CD14-positive monocyte (primary cell): ENCODE measurements around the gene DOCK8. TPM values are rescaled to one million over a fixed set of nuclear protein-coding genes. Genes with fewer than 3 reads are reported as not detected.

ENCODE experiments used
- DNase-seq, 3 donors: peaks; one replicate each; pipeline ENCODE4 v3.0.0-alpha.2; 2011 to 2022
- H2AFZ ChIP-seq: 2 replicates; pipeline ENCODE4 v1.6.0; 2012; ENCODE audit warnings: mild to moderate bottlenecking, low read depth, low read length, inconsistent platforms; ENCODE audit not compliant: insufficient read depth, poor library complexity, severe bottlenecking
- H3K27ac ChIP-seq, 2 donors: 1 replicate in 1 of 2; 2 replicates in 1 of 2; pipeline ENCODE4 v1.5.1; 2012 to 2013; ENCODE audit warnings: low read length in 2 of 2, control low read depth in 1 of 2, inconsistent platforms in 1 of 2, low read depth in 1 of 2, mild to moderate bottlenecking in 1 of 2
- H3K27me3 ChIP-seq, 2 donors: one replicate each; pipeline versions ENCODE4 v1.6.0 to v1.6.1; 2011 to 2013; ENCODE audit warnings: low read length in 2 of 2; ENCODE audit not compliant: control insufficient read depth in 2 of 2, insufficient read depth in 2 of 2
- H3K36me3 ChIP-seq, 2 donors: replicated peaks in 1 of 2; 1 replicate in 1 of 2; 2 replicates in 1 of 2; pipeline versions ENCODE4 v1.5.1 to v1.6.1; 2012 to 2013; ENCODE audit warnings: low read length in 2 of 2, control low read depth in 1 of 2, inconsistent platforms in 1 of 2, mild to moderate bottlenecking in 1 of 2; ENCODE audit not compliant: insufficient read depth in 2 of 2, control insufficient read depth in 1 of 2
- H3K4me1 ChIP-seq, 2 donors: 1 replicate in 1 of 2; 2 replicates in 1 of 2; pipeline versions ENCODE4 v1.5.1 to v1.6.1; 2012 to 2013; ENCODE audit warnings: low read length in 2 of 2, control low read depth in 1 of 2, inconsistent platforms in 1 of 2, mild to moderate bottlenecking in 1 of 2, moderate library complexity in 1 of 2; ENCODE audit not compliant: insufficient read depth in 2 of 2, control insufficient read depth in 1 of 2
- H3K4me2 ChIP-seq: replicated peaks from 2 replicates; pipeline ENCODE3; 2012; ENCODE audit warnings: low read length, moderate library complexity, mild to moderate bottlenecking; ENCODE audit not compliant: poor library complexity, severe bottlenecking; ENCODE audit errors: extremely low read depth
- H3K4me3 ChIP-seq, 3 experiments: fragments of 200-600 bp in 1 of 3; sonication (generic) in 1 of 3; replicated peaks in 1 of 3; 1 replicate in 2 of 3; 2 replicates in 1 of 3; pipeline ENCODE4 v1.5.1; 2011 to 2013; ENCODE audit warnings: low read length in 3 of 3, mild to moderate bottlenecking in 3 of 3, control low read depth in 2 of 3, low read depth in 2 of 3, inconsistent platforms in 1 of 3, moderate library complexity in 1 of 3
- H3K79me2 ChIP-seq: 2 replicates; pipeline ENCODE4 v1.6.0; 2012; ENCODE audit warnings: mild to moderate bottlenecking, control low read depth, inconsistent platforms, low read length, moderate library complexity; ENCODE audit not compliant: insufficient read depth
- H3K9ac ChIP-seq: 2 replicates; pipeline ENCODE4 v1.6.0; 2017; ENCODE audit warnings: low read length, mild to moderate bottlenecking; ENCODE audit not compliant: insufficient read depth, poor library complexity, severe bottlenecking
- H3K9me3 ChIP-seq, 2 donors: replicated peaks in 1 of 2; 1 replicate in 1 of 2; 2 replicates in 1 of 2; pipeline versions ENCODE4 v1.5.1 to v1.6.1; 2012 to 2013; ENCODE audit warnings: low read length in 2 of 2, control low read depth in 1 of 2; ENCODE audit not compliant: control insufficient read depth in 1 of 2, insufficient read depth in 1 of 2
- H4K20me1 ChIP-seq: 2 replicates; pipeline ENCODE4 v1.6.0; 2012; ENCODE audit warnings: mild to moderate bottlenecking, low read length, control low read depth, moderate library complexity; ENCODE audit not compliant: insufficient read depth
- H3K27ac Mint-ChIP-seq, 7 donors: one replicate each; pipeline ENCODE4 v1.8.0; 2020; ENCODE audit warnings: mild to moderate bottlenecking in 7 of 7, mixed read lengths in 7 of 7, moderate library complexity in 6 of 7, inconsistent platforms in 2 of 7
- H3K27me3 Mint-ChIP-seq, 3 donors: one replicate each; pipeline ENCODE4 v1.8.0; 2021 to 2022; ENCODE audit warnings: low read depth in 3 of 3, mild to moderate bottlenecking in 3 of 3, mixed read lengths in 3 of 3, moderate library complexity in 3 of 3, inconsistent platforms in 1 of 3
- H3K36me3 Mint-ChIP-seq, 2 donors: one replicate each; pipeline ENCODE4 v1.8.0; 2020; ENCODE audit warnings: mixed read lengths in 2 of 2, inconsistent platforms in 1 of 2, mild to moderate bottlenecking in 1 of 2
- H3K4me1 Mint-ChIP-seq: one replicate; pipeline ENCODE4 v1.8.0; 2020; ENCODE audit warnings: mild to moderate bottlenecking, mixed read lengths
- H3K4me3 Mint-ChIP-seq, 2 donors: one replicate each; pipeline ENCODE4 v1.8.0; 2020; ENCODE audit warnings: mild to moderate bottlenecking in 2 of 2, mixed read lengths in 2 of 2, moderate library complexity in 1 of 2
- H3K9me3 Mint-ChIP-seq, 7 donors: one replicate each; pipeline ENCODE4 v1.8.0; 2020 to 2022; ENCODE audit warnings: mixed read lengths in 7 of 7, mild to moderate bottlenecking in 6 of 7, moderate library complexity in 6 of 7, inconsistent platforms in 2 of 7
- WGBS: methylation state at CpG from one replicate; pipeline ENCODE4 v1.1.5; 2013; ENCODE audit warnings: missing lambda C conversion rate; ENCODE audit not compliant: insufficient coverage; 5-methylcytosine and 5-hydroxymethylcytosine counted together
- intact Hi-C, 2 donors: fragments of 100-400 bp; cut with micrococcal nuclease; formaldehyde crosslinking; loops; one replicate each; pipeline versions ENCODE4 v1.15.0 to v1.15.1; 2023
- polyA plus RNA-seq, 3 donors: library from polyadenylated mRNA; depleted of rRNA in 1 of 3; unstranded in 2 of 3; stranded (reverse) in 1 of 3; fragments of 300-500 nt in 2 of 3; fragments of >200 nt in 1 of 3; fragmentation: Illumina TruSeq in 2 of 3; gene quantifications; 1 replicate in 2 of 3; 2 replicates in 1 of 3; pipeline ENCODE4 v1.2.3, GENCODE V29; 2012 to 2021
- TF ChIP-seq, protein P1 (sequence below): fragments of 200-600 bp; IDR thresholded peaks from one replicate; pipeline ENCODE4 v1.8.0; 2022; ENCODE audit warnings: antibody characterized with exemption, mild to moderate bottlenecking

Gene DOCK8
- polyA plus RNA-seq, 3 donors: 46.8 to 100 (median 95.4) TPM

- Histone ChIP-seq H4K20me1 (peaks cover 93% of the 10 kb centered on the region), H3K9ac (no peak overlapping the region), H3K79me2 (no peaks in the 10 kb centered on the region), H3K9me3 (no peaks in the 10 kb centered on the region), H3K27me3 (no peaks in the 10 kb centered on the region), H3K4me2 (no peak overlapping the region), H3K27ac (peak overlapping the region in 1 of 2 donors; percentile 13), H3K4me3 (no peak overlapping the region), H3K4me1 (no peaks in the 10 kb centered on the region), H3K36me3 (peaks cover 94 to 97% of the 10 kb centered on the region in 2 donors), H2AFZ (no peak overlapping the region)
- no peak for DNase-seq
- H3K27ac Mint-ChIP-seq: peak overlapping the region in 1 of 7 donors; percentile 33
- H3K36me3 Mint-ChIP-seq: peaks cover 84 to 96% of the 10 kb centered on the region in 2 donors
- WGBS: no CpG with 5 or more reads among the region's 2 CpGs
- no peaks in the 10 kb centered on the region for H3K4me1 Mint-ChIP-seq
- no peaks in the 10 kb centered on the region for H3K9me3 Mint-ChIP-seq
- TF ChIP-seq, protein P1, sequence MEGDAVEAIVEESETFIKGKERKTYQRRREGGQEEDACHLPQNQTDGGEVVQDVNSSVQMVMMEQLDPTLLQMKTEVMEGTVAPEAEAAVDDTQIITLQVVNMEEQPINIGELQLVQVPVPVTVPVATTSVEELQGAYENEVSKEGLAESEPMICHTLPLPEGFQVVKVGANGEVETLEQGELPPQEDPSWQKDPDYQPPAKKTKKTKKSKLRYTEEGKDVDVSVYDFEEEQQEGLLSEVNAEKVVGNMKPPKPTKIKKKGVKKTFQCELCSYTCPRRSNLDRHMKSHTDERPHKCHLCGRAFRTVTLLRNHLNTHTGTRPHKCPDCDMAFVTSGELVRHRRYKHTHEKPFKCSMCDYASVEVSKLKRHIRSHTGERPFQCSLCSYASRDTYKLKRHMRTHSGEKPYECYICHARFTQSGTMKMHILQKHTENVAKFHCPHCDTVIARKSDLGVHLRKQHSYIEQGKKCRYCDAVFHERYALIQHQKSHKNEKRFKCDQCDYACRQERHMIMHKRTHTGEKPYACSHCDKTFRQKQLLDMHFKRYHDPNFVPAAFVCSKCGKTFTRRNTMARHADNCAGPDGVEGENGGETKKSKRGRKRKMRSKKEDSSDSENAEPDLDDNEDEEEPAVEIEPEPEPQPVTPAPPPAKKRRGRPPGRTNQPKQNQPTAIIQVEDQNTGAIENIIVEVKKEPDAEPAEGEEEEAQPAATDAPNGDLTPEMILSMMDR: no peak
- H3K4me3 Mint-ChIP-seq: no peak overlapping the region
- no peaks in the 10 kb centered on the region for H3K27me3 Mint-ChIP-seq
- intact Hi-C loops: no loop called here
These were observed 235.4 kb downstream of the DOCK8 start for GRCh38 chr9:450057-450456.

GRCh38 chr9:450561-450960, 235.9 kb downstream of the DOCK8 start:
- Histone ChIP-seq H3K4me1 (no peaks in the 10 kb centered on the region), H3K4me3 (no peak overlapping the region), H3K79me2 (no peaks in the 10 kb centered on the region), H3K27ac (peak overlapping the region in 1 of 2 donors; percentile 13), H3K4me2 (no peak overlapping the region), H3K27me3 (no peaks in the 10 kb centered on the region), H4K20me1 (peaks cover 93% of the 10 kb centered on the region), H3K9ac (no peak overlapping the region), H2AFZ (no peak overlapping the region), H3K9me3 (no peaks in the 10 kb centered on the region), H3K36me3 (peaks cover 94 to 97% of the 10 kb centered on the region in 2 donors)
- no peak for DNase-seq
- intact Hi-C loops: no loop called here
- peak overlapping the region in 1 of 7 donors; percentile 33 for H3K27ac Mint-ChIP-seq
- no peaks in the 10 kb centered on the region for H3K4me1 Mint-ChIP-seq
- no peaks in the 10 kb centered on the region for H3K9me3 Mint-ChIP-seq
- H3K27me3 Mint-ChIP-seq: no peaks in the 10 kb centered on the region
- peaks cover 83 to 96% of the 10 kb centered on the region in 2 donors for H3K36me3 Mint-ChIP-seq
- H3K4me3 Mint-ChIP-seq: no peak overlapping the region
- TF ChIP-seq, protein P1: no peak
- 80% methylated on average over 1 of the region's 4 CpGs for WGBS
